Endothelial cell of umbilical vein (primary cell): ENCODE results near the gene HOXA4. TPM values are rescaled to one million over a fixed set of nuclear protein-coding genes. Genes with fewer than 3 reads are reported as not detected.

Experiments
- BruUV-seq: library from RNA; stranded (reverse); fragments of 400-500 nt; replicated peaks from 2 replicates; lab custom pipeline; 2021; lab: Mats Ljungman, UMichigan
- CTCF ChIA-PET: fragments of 300-600, 350-600 bp; sonication (Branson Sonifier 250); formaldehyde crosslinking; loops from one replicate; lab custom pipeline; 2021; ENCODE audit warnings: antibody characterized with exemption, inconsistent platforms; lab: Charles Lee
- POLR2A ChIA-PET: fragments of 300-600, 350-600 bp; sonication (Branson Sonifier 250); formaldehyde crosslinking; loops from one replicate; lab custom pipeline; 2021; ENCODE audit warnings: antibody characterized with exemption, inconsistent platforms; lab: Charles Lee
- DNase-seq: peaks from one replicate; pipeline ENCODE4 v3.0.0-alpha.2; 2011; ENCODE audit warnings: low read depth, low spot score
- FAIRE-seq: peaks from 2 replicates; lab custom pipeline; 2011; peaks lifted over from hg19 to GRCh38; lab: Jason Lieb, UNC
- H2AFZ ChIP-seq: 2 replicates; pipeline ENCODE4 v1.6.0; 2012; ENCODE audit warnings: low read depth, low read length, control low read depth, inconsistent platforms
- H3K27ac ChIP-seq: 2 replicates; pipeline ENCODE4 v1.5.1; 2011; ENCODE audit warnings: low read depth, mild to moderate bottlenecking, control low read depth, low read length, moderate library complexity; ENCODE audit not compliant: insufficient read depth
- H3K27me3 ChIP-seq, 2 experiments: 2 replicates each; pipeline versions ENCODE4 v1.6.0 to v1.6.1; 2011; ENCODE audit warnings: low read length in 2 of 2, mixed read lengths in 1 of 2; ENCODE audit not compliant: control insufficient read depth in 2 of 2, insufficient read depth in 2 of 2
- H3K36me3 ChIP-seq, 2 experiments: 2 replicates in 1 of 2; 3 replicates in 1 of 2; pipeline ENCODE4 v1.5.1; 2011; ENCODE audit warnings: low read length in 2 of 2, mild to moderate bottlenecking in 1 of 2, moderate library complexity in 1 of 2; ENCODE audit not compliant: control insufficient read depth in 2 of 2, insufficient read depth in 2 of 2; ENCODE audit errors: extremely low read depth in 1 of 2
- H3K4me1 ChIP-seq: 3 replicates; pipeline ENCODE4 v1.5.1; 2011; ENCODE audit warnings: mild to moderate bottlenecking, low read length; ENCODE audit not compliant: control insufficient read depth, insufficient read depth; ENCODE audit errors: extremely low read depth
- H3K4me2 ChIP-seq: 2 replicates; pipeline ENCODE4 v1.6.1; 2011; ENCODE audit warnings: low read length, control low read depth, mixed read lengths; ENCODE audit not compliant: insufficient read depth
- H3K4me3 ChIP-seq, 3 experiments: fragments of 200-600 bp in 1 of 3; sonication (generic), shearing (Covaris generic) in 1 of 3; replicated peaks in 1 of 3; 2 replicates each; pipeline ENCODE4 v1.5.1; 2011 to 2016; ENCODE audit warnings: control low read depth in 3 of 3, low read length in 3 of 3, mild to moderate bottlenecking in 2 of 3, inconsistent platforms in 1 of 3, low read depth in 1 of 3, moderate library complexity in 1 of 3; ENCODE audit not compliant: insufficient read depth in 1 of 3
- H3K79me2 ChIP-seq: 2 replicates; pipeline ENCODE4 v1.6.0; 2012; ENCODE audit warnings: low read length, inconsistent platforms; ENCODE audit not compliant: control insufficient read depth, insufficient read depth
- H3K9ac ChIP-seq: replicated peaks from 2 replicates; pipeline ENCODE3; 2011; ENCODE audit warnings: low read length, control low read depth; ENCODE audit not compliant: insufficient read depth; ENCODE audit errors: extremely low read depth
- H3K9me1 ChIP-seq: replicated peaks from 3 replicates; pipeline ENCODE4 v1.6.0; 2011; ENCODE audit warnings: mild to moderate bottlenecking, low read length; ENCODE audit not compliant: control insufficient read depth, insufficient read depth; ENCODE audit errors: extremely low read depth
- H3K9me3 ChIP-seq: replicated peaks from 2 replicates; pipeline ENCODE4 v1.5.1; 2012; ENCODE audit warnings: low read length, inconsistent platforms; ENCODE audit not compliant: control insufficient read depth, insufficient read depth
- H4K20me1 ChIP-seq: replicated peaks from 2 replicates; pipeline ENCODE3; 2011; ENCODE audit warnings: mild to moderate bottlenecking, low read length; ENCODE audit not compliant: control insufficient read depth, insufficient read depth; ENCODE audit errors: extremely low read depth
- FOS ChIP-seq: IDR thresholded peaks from 2 replicates; pipeline ENCODE4 v1.6.1; 2011; ENCODE audit warnings: mild to moderate bottlenecking, low read length, moderate library complexity, borderline replicate concordance; ENCODE audit not compliant: insufficient read depth
- GATA2 ChIP-seq: IDR thresholded peaks from 2 replicates; pipeline ENCODE4 v1.7.0; 2011; ENCODE audit warnings: low read depth, mild to moderate bottlenecking, moderate library complexity, mixed read lengths, low read length; ENCODE audit not compliant: insufficient read length, insufficient read depth
- JUN ChIP-seq: IDR thresholded peaks from 2 replicates; pipeline ENCODE4 v1.6.1; 2011; ENCODE audit warnings: borderline replicate concordance, low read depth; ENCODE audit not compliant: insufficient read length, insufficient read depth
- MYC ChIP-seq: IDR thresholded peaks from one replicate; pipeline ENCODE4 v1.6.1; 2011; ENCODE audit warnings: mild to moderate bottlenecking, low read depth, low read length
- dilution Hi-C: fragments of 300-500 bp; cut with MboI; formaldehyde crosslinking; loops from one replicate; pipeline ENCODE4 v1.15.0; 2019; ENCODE audit warnings: low sequenced_read_pairs; ENCODE audit not compliant: extremely low pct_ligation_motif_present
- intact Hi-C: fragments of 100-400 bp; cut with micrococcal nuclease; formaldehyde crosslinking; loops from one replicate; pipeline ENCODE4 v1.10.0; 2022
- polyA plus RNA-seq, 4 experiments: library from polyadenylated mRNA; depleted of rRNA in 3 of 4; stranded (reverse) in 3 of 4; unstranded in 1 of 4; fragments of >200 nt; gene quantifications; 2 replicates each; pipeline versions ENCODE4 v1.2.1 to v1.2.3, GENCODE V29; 2011 to 2012; ENCODE audit warnings: missing spikeins in 1 of 4
- total RNA-seq: library from RNA; stranded (reverse); gene quantifications from 2 replicates; pipeline ENCODE4 v1.2.3, GENCODE V29; 2021
- TF ChIP-seq, protein P1 (sequence below): IDR thresholded peaks from 2 replicates; pipeline ENCODE4 v1.6.1; 2011; ENCODE audit not compliant: insufficient read depth, insufficient read length

Gene HOXA4
- total and polyA plus RNA-seq, 2 donors (not counting 3 experiments of a cell fraction or from before 2014, with no cell fraction given): 4.9 to 8.1 TPM

GRCh38 chr7:27162561-27163287 lies 32.2 kb upstream of the HOXA4 start:
- DNase-seq: no peak
- Histone ChIP-seq H3K4me3 (peak overlapping the region; percentile 63 to 98 (median 88)), H3K4me1 (peaks cover 53% of the 10 kb centered on the region), H3K4me2 (peak overlapping the region; percentile 91), H3K27ac (peak overlapping the region; percentile 91), H2AFZ (no peak overlapping the region), H3K27me3 (no peaks in the 10 kb centered on the region), H3K79me2 (peaks cover 78% of the 10 kb centered on the region), H3K9ac (peak overlapping the region; percentile 85), H3K9me1 (no peaks in the 10 kb centered on the region), H4K20me1 (no peaks in the 10 kb centered on the region), H3K9me3 (no peaks in the 10 kb centered on the region), H3K36me3 (peaks cover 3 to 7% of the 10 kb centered on the region in 2 experiments)
- CTCF ChIA-PET: interaction anchor here (0.9 to 4.6 kb wide), 15 partner anchors 8 to 797 kb away, joined by 3 to 145 read pairs (median 14); partner anchors contain the start of genes HOXA10, HOXA11, HOXA3 and HOXA4
- no peak for FAIRE-seq
- TF ChIP-seq GATA2 (no peak), FOS (no peak), MYC (no peak), JUN (no peak)
- TF ChIP-seq, protein P1, sequence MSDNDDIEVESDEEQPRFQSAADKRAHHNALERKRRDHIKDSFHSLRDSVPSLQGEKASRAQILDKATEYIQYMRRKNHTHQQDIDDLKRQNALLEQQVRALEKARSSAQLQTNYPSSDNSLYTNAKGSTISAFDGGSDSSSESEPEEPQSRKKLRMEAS: no peak
- TSS peak; percentile 18 for BruUV-seq
- POLR2A ChIA-PET: interaction anchor here (1.2 to 2.4 kb wide), 3 partner anchors 10 to 22 kb away, joined by 3 to 15 read pairs (median 6); partner anchors contain the start of genes HOXA11 and HOXA3
- intact Hi-C loops: loop anchor here (5.0 kb wide), 3 partner anchors 745 to 1770 kb away; no protein-coding TSS in a partner anchor
- dilution Hi-C loops: loop anchor here (10.0 to 25.0 kb wide), 3 partner anchors 308 to 975 kb away; no protein-coding TSS in a partner anchor
